Stromal cell of bone marrow (primary cell): ENCODE results near the gene ZNF790.
"Not testable (repeated sequence)": the region's sequence is repeated elsewhere in the genome, so short reads cannot be mapped to it uniquely, and the experiment has no call there.

Source experiments
- DNase-seq: peaks from one replicate; pipeline ENCODE4 v3.0.0-alpha.2; 2012; ENCODE audit warnings: low read depth

Gene ZNF790

DNA sequence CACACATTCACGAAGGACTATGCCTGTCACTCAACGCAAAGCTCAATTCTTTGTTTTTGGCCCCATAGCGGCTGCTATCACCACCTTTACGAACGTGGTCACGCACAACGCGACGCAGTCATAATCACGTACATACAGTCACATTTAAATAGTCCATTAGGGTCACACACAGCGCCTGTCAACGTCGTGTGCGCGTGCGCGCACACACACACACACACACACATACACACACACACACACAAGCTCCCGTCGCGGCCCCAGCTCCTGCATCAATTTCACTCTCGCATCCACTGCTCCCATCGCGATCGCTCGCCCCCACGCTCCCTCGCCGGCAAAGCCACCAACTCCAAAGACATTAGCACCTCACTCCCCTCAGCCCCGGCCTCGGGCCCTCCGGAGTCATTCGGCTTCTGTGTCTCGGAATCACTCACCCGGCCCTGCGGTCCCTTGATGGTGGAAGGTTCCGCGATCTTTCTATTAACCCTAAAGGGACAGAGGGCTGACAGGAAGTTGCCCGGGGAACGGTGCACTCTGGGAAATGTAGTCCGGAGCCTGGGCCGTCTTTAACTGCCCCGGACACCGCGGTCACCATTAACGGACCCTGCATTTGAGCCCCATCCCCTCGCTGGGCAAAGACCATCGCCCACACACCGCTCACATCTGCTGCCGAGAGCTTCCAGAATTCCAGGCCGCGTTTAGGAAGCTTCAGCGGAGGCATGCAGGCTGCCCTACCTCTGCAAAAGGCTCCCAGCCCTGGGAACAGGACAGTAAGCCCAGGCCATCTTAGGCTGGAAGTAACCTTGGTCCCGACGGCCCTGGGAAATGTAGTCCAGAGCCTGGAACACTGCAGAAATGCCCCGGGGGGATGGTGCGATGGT, at the start of gene ZNF790:
Gene ZNF790, minus strand, starts transcription at position 482 of the 878 bp plus-strand sequence. CDS start 12,768 bp downstream, outside the sequence.
- peak; percentile 88 for DNase-seq

DNA sequence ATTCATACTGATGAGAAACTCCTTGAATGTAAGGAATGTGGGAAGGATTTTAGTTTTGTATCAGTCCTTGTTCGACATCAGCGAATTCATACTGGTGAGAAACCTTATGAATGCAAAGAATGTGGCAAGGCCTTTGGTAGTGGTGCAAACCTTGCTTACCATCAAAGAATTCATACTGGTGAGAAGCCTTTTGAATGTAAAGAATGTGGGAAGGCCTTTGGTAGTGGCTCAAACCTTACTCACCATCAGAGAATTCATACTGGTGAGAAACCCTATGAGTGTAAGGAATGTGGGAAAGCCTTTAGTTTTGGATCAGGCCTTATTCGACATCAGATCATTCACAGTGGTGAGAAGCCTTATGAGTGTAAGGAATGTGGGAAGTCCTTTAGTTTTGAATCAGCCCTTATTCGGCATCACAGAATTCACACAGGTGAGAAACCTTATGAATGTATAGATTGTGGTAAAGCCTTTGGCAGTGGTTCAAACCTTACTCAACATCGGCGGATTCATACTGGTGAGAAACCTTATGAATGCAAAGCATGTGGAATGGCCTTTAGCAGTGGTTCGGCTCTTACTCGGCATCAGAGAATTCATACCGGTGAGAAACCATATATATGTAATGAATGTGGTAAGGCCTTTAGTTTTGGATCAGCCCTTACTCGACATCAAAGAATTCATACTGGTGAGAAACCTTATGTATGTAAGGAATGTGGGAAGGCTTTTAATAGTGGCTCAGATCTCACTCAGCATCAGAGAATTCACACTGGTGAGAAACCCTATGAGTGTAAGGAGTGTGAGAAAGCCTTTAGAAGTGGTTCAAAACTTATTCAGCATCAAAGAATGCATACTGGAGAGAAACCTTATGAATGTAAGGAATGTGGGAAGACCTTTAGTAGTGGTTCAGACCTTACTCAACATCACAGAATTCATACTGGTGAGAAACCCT, 39.1 kb upstream of the ZNF790 start:
- DNase-seq, result no peak

DNA sequence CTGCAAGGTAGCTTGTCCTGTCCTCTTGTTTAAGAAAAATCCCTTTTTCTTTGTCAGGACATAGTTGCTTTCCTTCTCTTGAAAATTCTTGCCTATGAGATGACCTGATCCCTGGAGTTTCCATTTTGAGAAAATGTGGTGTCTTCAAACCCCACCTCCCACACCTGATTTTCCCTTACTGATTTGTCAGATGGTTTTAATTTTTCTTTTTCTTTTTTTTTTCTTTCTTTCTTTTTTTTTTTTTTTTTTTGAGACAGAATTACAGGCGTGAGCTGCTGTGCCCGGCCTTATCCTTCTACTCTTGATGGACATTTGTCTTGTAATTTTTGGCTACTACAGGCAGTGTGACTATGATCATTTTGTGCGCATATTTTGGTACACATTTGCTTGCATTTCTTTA, 13.7 kb upstream of the ZNF790 start:
- no peak for DNase-seq

DNA sequence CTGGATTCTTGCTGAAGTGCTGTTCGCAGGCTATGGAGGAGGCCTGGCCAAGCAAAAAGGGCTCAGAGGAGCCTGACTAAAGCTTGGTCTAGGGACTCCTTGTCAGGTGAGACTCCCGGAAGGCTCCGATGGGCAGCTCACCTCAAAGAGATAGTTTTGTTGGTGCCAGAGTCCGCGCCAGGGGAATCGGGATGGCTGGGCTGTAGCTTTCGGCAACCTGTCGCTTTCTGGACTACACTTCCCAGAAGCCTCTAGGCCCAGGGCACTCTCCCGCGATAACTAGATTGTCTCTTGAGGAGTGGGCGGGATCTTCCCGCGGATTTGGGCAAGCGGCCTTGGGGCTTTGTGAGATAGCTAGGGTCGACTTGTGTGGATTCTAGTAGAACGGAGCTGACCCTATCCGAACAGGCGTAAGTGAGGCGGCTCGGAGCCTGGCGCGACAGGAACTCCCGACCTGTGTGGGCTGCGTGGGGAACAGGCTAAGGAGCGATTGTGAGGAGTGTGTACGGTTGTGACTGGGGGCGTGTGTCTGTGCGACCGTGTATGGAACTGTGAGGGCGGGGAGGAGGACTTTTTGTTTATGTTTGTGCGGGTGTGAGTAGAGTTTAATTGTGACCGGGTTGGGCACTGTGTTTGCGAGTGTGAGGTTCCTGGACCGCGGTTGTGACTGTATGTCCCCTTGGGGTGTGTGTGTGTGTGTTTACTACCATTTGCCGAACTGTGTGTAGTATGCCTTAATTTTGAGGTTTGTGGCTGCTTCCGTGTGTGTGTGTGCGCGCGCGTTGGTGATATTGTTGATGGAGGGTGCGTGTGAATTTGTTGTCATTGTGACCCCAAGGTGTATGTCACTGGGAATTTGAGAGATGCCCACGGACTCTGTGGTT, 12.6 kb upstream of the ZNF790 start, which contains the start of gene ZNF345:
Gene ZNF345, plus strand, starts transcription at position 318 of the 884 bp plus-strand sequence. CDS start 25,955 bp downstream, outside the sequence.
- peak; percentile 93 for DNase-seq

DNA sequence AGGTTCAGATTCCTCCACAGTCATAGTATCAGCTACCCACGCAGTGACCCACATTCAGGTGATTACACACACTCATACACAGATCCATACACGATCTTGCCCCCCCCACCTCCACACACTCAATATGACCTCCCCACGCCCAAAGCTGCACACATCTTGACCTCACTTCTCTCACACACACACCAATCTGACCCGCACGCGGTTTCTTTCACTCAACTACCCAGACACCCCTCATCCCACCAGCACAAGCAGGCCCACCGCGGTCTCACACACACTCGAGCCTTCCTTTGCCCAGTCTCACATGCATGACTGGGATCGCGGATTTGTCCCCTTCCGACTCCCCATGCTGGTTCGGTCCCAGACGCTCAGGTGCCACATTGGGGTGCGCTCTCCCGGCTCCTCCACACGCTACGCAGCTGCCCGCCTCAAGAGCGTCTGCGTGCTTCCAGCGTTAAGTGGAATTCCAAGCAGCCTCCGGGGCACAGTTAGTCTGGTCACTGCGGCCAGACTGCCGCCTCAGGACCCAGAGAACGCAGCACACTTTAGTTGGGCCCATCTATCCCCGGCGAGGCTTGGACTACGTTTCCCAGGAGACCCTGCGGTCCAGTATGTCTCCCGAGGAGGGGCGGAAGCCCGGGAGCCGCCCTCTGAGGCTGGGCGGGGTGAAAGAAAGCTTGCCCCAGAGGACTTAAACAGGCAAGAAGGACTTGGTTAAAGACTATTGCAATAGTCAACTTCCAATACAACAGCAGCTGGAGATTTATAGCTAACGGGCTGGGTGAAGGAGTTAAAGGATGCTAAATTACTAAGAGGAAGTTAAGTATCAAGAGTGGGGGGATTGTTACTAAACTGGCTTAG, 11.7 kb upstream of the ZNF790 start:
- peak; percentile 88 for DNase-seq

DNA sequence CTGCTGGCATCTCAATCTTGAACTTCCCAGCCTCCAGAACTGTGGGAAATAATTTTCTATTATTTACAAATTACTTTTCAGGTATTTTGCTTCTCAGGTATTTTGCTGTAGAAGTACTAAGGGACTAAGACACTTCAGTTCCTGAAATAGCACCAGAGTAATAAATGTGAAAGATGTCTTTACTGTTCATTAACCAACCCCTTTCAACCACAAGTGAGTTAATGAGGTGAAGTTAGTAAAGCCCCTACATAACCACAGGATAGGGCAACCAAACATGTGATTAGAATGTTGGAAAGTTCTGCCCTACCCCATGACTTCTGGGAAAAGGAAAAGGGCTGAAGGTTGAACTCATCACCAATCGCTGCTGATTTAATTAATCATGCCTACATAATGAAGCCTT, 9.8 kb upstream of the ZNF790 start:
- no peak for DNase-seq

DNA sequence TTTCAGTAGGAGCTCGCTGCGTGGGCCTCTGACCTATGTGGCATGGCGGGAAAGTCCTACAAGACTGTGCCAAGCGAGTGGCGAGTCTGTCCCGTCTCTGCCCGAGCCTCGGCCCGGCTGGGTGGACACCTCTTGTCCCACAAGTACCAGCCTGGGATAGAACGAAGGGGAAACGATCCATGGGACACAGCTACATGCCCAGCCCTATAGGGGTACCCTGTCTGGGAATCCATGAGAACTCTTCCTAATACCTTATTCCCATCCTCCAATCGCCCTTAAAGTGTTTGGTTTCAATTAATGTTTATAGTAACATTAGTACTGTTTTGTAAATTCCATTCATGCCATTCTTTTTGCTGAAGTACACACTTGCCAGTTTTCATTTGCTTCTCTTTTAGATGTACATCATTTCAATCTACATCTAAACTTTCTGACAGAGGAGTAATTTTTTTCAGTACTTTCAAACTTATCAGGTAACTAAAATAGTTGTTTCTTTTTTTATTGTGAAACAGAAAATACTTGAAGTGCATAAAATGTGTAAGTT, 667 bp upstream of the ZNF790 start:
- DNase-seq, result no peak

DNA sequence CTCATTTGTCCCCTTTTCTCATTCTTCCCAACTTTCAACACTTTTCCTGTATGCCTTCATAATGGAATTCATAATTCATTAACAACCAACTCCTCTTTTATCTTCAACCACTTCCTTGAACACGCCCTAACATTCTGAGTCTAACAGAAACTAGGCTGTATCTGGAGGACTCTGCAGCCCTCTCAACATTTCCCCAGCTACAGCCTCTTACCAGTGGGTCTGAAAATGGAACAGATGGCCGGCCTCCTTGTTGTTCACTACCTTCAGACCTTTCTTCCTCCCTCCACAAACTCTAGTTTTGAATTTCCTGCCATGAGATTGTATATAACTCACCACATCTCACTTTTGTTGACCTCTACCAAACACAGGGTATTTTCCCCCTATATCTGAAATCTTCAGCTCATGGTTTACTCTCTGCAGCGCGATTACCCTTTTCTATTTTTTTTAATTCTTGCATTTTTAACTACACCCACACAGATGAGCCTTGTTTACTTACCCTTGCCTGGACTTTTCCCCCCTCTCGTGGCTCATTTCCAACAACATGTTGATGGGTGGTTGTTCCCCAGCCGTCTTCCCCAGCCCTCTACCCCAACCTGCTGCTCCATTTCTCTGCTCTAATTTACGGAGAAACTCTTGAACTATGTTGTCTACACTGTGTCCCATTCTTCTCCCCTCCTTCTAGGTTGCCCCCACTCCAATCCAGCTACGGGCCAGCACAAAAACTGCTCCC, 846 bp downstream of the ZNF790 start:
- DNase-seq, result no peak

DNA sequence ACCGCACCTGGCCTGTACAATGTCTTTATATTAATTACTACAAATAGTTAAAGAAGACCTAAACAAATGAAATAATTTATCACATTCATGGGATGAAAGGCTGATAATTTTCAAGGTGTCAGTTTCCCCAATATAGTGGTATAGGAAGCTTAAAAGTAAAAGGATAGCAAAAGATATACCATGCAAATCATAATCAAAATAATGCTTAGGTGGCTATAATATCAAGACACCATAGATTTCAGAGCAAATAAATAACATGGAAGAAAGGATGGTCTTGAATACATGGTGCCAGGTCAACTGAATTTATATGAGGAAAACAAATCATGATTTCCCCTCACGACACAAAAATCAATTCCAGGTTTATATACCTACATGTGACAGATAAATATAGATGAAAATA, 4.8 kb downstream of the ZNF790 start:
- DNase-seq, result no peak

DNA sequence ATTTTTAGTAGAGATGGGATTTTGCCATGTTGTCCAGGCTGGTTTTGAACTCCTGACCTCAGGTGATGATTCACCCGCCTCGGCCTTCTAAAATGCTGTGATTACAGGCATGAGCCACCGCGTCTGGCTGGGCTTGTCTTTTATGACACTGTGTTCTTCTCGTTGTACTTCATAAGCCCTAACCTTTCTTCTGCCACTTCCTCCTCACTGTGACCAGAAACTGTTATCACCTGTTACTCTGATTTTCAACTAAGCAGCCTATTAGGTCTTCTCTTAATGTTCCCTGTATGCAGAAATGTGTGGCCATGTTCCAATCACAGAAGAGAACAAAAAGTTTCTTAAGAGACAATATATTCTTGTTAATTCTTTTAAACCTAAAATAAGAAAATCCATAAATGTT, 16.4 kb downstream of the ZNF790 start:
- no peak for DNase-seq

DNA sequence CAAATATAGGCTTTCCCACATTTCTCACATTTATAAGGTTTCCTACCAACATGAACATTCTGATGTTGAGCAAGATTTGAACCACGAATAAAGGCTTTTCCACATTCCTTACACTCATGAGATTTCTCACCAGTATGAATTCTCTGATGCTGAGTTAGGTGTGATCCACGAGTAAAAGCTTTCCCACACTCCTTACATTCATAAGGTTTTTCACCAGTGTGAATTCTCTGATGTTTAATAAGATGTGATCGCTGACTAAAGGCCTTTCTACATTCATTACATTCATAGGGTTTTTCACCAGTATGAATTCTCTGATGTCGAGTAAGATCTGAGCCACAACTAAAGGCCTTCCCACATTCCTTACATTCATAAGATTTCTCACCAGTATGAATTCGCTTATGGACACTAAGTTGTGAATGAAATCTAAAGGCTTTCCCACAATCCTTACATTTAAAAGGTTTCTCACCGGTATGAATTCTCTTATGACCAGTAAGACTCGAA, 19.0 kb downstream of the ZNF790 start:
- no peak for DNase-seq

DNA sequence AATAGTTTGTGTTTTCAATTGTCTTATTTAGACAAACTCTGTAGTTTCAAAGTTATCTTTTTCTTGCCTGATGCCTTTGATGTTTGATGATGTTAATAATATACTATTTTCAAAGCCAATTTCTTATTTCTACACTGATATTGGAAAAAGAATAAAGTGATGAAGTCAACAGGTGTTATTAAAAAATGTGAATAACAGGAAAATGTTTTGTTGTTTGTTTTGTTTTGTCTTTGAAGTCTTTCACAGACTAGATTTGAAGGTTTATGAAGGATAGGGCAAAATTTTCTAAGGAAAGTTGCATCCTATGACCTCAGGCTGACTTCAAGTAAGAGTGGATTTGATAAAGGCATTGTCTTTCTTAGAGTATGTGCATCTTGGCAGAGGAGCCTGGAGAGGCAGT, 31.2 kb downstream of the ZNF790 start:
- DNase-seq, result no peak

DNA sequence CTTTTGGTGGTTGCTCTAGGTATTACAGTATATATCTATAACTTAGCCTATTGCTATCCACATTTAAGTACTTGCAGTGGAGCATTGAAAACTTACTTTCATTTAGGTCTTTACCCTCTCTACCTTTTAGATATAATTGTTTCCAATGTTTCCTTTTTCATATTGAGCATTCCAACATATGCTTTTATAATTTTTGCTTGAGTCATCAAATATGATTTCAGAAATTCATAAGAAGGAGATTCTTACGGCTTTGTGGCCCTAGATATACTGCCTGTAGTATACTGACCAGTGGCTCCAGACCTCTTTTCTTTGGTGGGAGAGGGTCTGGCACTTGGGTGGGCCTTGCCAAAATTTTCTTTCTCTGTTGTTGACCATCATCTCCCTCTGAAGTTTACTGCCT, 32.8 kb downstream of the ZNF790 start:
- DNase-seq, result no peak

DNA sequence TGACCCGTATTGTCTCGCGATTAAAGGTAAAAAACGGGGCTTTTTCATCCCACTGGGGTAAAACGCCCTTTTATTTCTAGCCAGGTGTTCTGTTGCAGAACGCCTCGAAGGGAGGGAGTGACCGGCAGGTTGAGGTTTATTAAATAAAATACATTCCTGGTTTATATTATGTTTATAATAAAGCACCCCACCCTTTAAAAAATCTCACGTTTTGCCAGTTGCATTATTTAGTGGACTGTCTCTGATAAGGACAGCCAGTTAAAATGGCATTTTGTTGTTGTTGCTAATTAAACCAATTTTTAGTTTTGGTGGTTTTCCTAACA, 40.4 kb downstream of the ZNF790 start:
- DNase-seq, result no peak

DNA sequence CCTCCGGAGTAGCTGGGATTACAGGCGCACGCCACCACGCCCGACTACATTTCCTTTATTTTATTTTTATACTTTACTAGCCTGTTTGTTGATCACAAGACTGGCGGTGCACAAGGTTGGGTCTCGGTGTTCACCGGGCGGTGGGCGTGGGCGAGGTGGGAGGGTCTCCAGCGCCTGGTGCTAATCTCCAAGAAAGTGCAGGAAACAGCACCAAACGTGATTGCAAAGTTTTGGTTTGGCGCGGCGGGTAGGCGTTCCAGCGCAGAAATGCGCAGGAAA, 41.5 kb downstream of the ZNF790 start:
- no peak for DNase-seq

DNA sequence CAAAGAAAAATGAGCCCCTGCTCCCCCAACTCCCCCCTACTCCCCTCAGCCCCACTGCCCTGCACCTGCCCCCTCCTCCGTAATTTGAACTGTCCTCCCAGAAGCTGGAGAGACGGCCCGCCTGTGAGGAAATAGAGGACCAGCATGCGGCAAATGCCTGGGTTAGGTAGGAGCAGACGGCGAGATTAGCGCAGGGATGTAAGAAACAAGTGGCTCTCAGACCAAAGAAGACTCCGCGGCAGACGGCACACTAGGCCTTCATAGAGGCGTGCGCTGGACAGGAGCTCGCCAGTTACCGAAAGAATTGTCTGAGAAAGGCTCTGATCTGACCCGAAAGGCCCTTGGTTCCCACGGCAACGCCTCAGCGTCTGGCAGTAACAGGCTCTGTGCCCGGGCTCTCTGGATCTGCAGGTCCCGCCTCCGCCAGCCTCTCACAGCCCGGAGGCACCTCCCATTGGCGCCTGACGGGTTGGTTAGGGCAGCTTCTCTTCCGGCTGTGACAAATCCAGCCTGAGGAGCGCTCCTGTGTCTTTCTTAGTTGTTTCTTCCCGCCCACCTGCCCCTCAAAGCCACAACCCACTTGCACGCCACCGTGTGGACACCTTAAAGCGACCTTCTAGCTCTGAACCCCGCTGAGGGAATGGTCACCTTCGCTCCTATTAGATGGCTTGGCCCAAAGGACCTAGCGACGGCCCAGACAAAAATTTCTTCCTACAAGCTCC, 46.6 kb downstream of the ZNF790 start:
- not testable (repeated sequence) for DNase-seq

DNA sequence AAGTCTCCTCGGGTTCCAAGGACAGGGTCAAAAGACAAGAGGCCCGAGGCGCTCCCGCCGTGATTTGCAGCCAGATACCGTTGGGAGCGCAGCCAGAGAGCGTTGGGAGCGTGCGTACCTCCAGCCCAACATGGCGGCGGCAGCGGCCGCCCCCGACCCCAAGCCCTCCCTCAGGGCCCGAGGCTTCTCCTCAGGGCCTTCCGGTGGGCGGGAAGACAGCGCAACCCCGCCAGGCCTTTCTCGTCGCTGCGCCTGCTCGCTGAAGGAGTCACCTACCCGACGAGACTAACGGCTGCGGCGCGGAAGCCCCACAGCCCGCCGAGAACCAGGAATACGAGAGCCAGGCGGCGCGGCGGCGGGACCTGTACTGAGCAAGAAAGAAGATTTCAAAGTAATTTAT, 62.4 kb downstream of the ZNF790 start:
- no peak for DNase-seq

DNA sequence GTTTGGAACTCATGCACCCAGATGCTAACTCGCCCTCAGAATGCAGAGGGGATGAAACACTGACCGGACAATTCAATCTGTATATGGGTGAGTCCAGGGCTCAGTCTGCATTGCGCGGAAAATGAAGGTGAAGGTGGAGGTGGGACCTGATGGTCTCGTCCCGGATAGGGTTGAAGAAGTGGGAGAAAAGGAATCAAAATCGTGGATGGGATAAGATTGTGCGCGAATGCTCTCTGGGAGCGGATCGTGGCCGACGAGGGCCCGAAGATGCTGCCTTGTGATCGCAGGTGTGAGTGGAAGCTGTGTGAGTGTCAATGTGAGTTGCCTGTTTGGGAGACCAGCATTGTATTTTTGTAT, 65.0 kb downstream of the ZNF790 start:
- DNase-seq, result no peak
